Small intestine (tissue), 7 donors: Measurements from ENCODE around the gene IL16. TPM values are rescaled to one million over a fixed set of nuclear protein-coding genes. Genes with fewer than 3 reads are reported as not detected.

Experiments used
- DNase-seq, 2 donors: peaks; one replicate each; pipeline versions ENCODE4 v3.0.0 to v3.0.0-alpha.2; 2013
- FAIRE-seq: peaks from 2 replicates; lab custom pipeline; 2012; peaks lifted over from hg19 to GRCh38; lab: Jason Lieb, UNC
- H3K27ac ChIP-seq, 3 donors: one replicate each; pipeline ENCODE4 v1.5.1; 2013; ENCODE audit warnings: low read length in 2 of 3, mild to moderate bottlenecking in 2 of 3, control low read depth in 1 of 3, inconsistent platforms in 1 of 3, low read depth in 1 of 3, moderate library complexity in 1 of 3
- H3K27me3 ChIP-seq, 3 donors: one replicate each; pipeline ENCODE4 v1.6.1; 2013; ENCODE audit warnings: low read length in 3 of 3, inconsistent platforms in 1 of 3; ENCODE audit not compliant: control insufficient read depth in 3 of 3, insufficient read depth in 3 of 3
- H3K36me3 ChIP-seq, 3 donors: one replicate each; pipeline ENCODE4 v1.6.1; 2013; ENCODE audit warnings: low read length in 3 of 3, inconsistent platforms in 1 of 3, low read depth in 1 of 3, mild to moderate bottlenecking in 1 of 3, moderate library complexity in 1 of 3; ENCODE audit not compliant: control insufficient read depth in 3 of 3, insufficient read depth in 2 of 3
- H3K4me1 ChIP-seq, 3 donors: one replicate each; pipeline ENCODE4 v1.6.1; 2013; ENCODE audit warnings: low read length in 2 of 3, inconsistent platforms in 1 of 3, low read depth in 1 of 3, mild to moderate bottlenecking in 1 of 3, moderate library complexity in 1 of 3; ENCODE audit not compliant: control insufficient read depth in 3 of 3, insufficient read depth in 2 of 3
- H3K4me3 ChIP-seq, 3 donors: one replicate each; pipeline ENCODE4 v1.5.1; 2013; ENCODE audit warnings: low read length in 3 of 3, control low read depth in 1 of 3, inconsistent platforms in 1 of 3, low read depth in 1 of 3, mild to moderate bottlenecking in 1 of 3, moderate library complexity in 1 of 3
- H3K9me3 ChIP-seq, 2 donors: one replicate each; pipeline ENCODE4 v1.6.1; 2013; ENCODE audit warnings: low read depth in 1 of 2, low read length in 1 of 2; ENCODE audit not compliant: control insufficient read depth in 2 of 2, insufficient read depth in 1 of 2
- WGBS, 3 donors: extraction: QIAGEN DNeasy Blood & Tissue Kit; methylation state at CpG; one replicate each; pipeline ENCODE4 v1.1.7; 2013; 5-methylcytosine and 5-hydroxymethylcytosine counted together
- polyA plus RNA-seq, 4 donors: library from polyadenylated mRNA; stranded (reverse) in 3 of 4; unstranded in 1 of 4; fragments of 200-250 nt in 3 of 4; fragments of 120-200 nt in 1 of 4; gene quantifications; one replicate each; pipeline versions ENCODE4 v1.2.1 to v1.2.3, GENCODE V29; 2013
- donor health status: healthy with polysubstance abuse.
- donor health status: control.
- donor health status: control.
- donor health status: Bipolar disorder and iron deficiency.
- donor health status: healthy.

The IL16 gene
- polyA plus RNA-seq, 4 donors: 1.8 to 9.7 (median 7.9) TPM

DNA sequence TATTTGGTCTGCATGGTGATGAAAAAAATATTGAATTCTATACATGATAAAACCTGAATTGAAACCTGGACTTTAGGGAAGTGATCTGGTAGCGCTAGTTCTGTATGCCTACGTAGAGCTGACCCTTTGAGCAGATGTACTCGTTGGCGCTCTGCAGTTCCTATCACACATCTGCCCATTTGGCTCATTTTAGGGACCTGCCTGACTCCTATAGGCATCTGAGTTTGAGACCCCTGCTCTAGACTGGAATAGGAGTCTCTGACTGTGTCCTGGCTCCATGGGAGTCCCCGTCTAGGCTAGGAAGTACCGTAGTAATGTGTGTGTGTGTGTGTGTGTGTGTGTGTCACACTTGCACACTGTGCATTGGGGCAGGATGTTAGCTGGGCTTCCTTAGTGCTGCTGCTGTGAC, 106.0 kb downstream of the IL16 start:
- H3K27me3 ChIP-seq: no peaks in the 10 kb centered on the region
- H3K36me3 ChIP-seq: peaks cover 0 to 15% (median 4%) of the 10 kb centered on the region in 3 donors
- DNase-seq: no peak
- WGBS, 3 donors: 67 to 90% (median 70%) methylated on average over 6 of the region's 6 CpGs
- no peak for FAIRE-seq
- H3K9me3 ChIP-seq: no peaks in the 10 kb centered on the region
- peak overlapping the region in 2 of 3 donors; percentile 12 to 69 for H3K27ac ChIP-seq
- H3K4me1 ChIP-seq: no peaks in the 10 kb centered on the region
- no peak overlapping the region for H3K4me3 ChIP-seq

- Histone ChIP-seq H3K27me3 (no peaks in the 10 kb centered on the region), H3K27ac (peak overlapping the region in 1 of 3 donors; percentile 33), H3K4me3 (no peak overlapping the region), H3K9me3 (no peaks in the 10 kb centered on the region), H3K4me1 (no peaks in the 10 kb centered on the region), H3K36me3 (peaks cover under 1 to 19% (median 4%) of the 10 kb centered on the region in 3 donors)
- WGBS, 3 donors: 71 to 81% (median 78%) methylated on average over 9 of the region's 9 CpGs
- DNase-seq: no peak
- no peak for FAIRE-seq
Measured at GRCh38 chr15:81303244-81304225, 106.9 kb downstream of the IL16 start.

DNA sequence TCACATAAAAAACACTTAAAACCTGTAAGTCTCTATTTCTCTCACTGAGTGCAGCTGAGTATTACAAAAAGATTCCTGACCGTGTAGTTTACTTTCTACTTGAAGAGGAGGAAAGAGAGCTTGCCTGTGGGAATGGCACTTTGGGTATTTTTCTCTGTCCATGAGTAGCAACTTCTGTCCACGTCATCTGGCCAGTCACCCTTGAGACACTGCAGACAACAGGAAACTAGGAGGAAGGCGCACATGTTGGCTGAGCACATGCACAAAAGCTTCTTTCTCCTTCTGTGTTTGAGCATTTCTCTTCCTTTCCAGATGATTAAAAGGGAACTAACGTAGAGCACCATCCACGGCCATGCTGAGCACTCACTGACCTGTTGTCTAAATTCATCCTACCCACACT, 107.5 kb downstream of the IL16 start:
- no peak overlapping the region for H3K4me3 ChIP-seq
- no peaks in the 10 kb centered on the region for H3K9me3 ChIP-seq
- no peaks in the 10 kb centered on the region for H3K27me3 ChIP-seq
- H3K4me1 ChIP-seq: no peaks in the 10 kb centered on the region
- peak overlapping the region in 1 of 3 donors; percentile 63 for H3K27ac ChIP-seq
- peaks cover 4 to 24% (median 4%) of the 10 kb centered on the region in 3 donors for H3K36me3 ChIP-seq
- DNase-seq (no peak), FAIRE-seq (no peak)
- WGBS, 3 donors: 54 to 72% (median 71%) methylated on average over 5 of the region's 5 CpGs

GRCh38 chr15:81308260-81308659, 111.6 kb downstream of the IL16 start:
- no peaks in the 10 kb centered on the region for H3K4me1 ChIP-seq
- peaks cover 4 to 45% (median 13%) of the 10 kb centered on the region in 3 donors for H3K36me3 ChIP-seq
- H3K27me3 ChIP-seq: no peaks in the 10 kb centered on the region
- no peaks in the 10 kb centered on the region for H3K9me3 ChIP-seq
- DNase-seq (no peak), FAIRE-seq (no peak)
- no peak overlapping the region for H3K4me3 ChIP-seq
- H3K27ac ChIP-seq: no peak overlapping the region
- WGBS, 3 donors: 81 to 91% (median 89%) methylated on average over 2 of the region's 2 CpGs

DNA sequence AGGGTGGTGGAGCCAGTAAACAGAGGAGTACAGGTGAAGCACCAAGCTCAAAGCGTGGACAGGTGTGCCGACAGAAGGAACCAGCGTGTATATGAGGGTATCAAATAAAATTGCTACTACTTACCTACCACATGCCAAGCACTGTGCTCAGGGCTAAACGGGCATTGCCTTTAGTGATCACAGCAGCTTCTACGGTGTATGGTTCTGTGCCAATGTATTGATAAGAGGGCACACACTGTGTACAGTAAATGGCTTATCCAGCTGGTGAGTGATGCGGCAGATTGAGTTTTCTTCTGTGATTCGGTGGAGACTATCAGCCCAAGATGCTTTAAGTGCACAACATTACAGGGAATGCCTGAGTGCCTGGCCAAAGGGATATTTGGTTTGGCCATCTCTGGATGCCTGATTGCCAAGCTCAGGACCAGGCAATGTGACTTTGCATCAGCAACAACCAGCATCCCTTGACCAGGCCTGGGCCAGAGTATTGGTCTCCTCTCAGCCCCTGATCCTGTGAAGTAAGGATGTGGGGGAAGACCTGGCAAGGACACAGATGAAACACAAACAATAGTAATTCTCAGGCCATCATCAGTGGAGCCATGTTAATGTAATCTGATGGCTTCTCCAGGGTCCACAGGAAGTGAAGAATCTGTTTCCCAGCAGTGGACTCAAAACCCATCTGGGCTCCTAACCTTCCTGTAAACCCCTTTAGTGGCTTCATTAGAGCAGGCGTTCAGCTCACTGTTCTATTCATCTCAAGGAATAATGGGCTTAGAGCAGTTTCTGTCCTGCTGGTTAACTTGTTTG, 113.2 kb downstream of the IL16 start:
- Histone ChIP-seq H3K4me3 (no peak overlapping the region), H3K36me3 (peaks cover 4 to 52% (median 13%) of the 10 kb centered on the region in 3 donors), H3K4me1 (no peaks in the 10 kb centered on the region), H3K9me3 (no peaks in the 10 kb centered on the region), H3K27ac (no peak overlapping the region), H3K27me3 (no peaks in the 10 kb centered on the region)
- WGBS, 3 donors: 87 to 94% (median 92%) methylated on average over 8 of the region's 8 CpGs
- DNase-seq (no peak), FAIRE-seq (no peak)

DNA sequence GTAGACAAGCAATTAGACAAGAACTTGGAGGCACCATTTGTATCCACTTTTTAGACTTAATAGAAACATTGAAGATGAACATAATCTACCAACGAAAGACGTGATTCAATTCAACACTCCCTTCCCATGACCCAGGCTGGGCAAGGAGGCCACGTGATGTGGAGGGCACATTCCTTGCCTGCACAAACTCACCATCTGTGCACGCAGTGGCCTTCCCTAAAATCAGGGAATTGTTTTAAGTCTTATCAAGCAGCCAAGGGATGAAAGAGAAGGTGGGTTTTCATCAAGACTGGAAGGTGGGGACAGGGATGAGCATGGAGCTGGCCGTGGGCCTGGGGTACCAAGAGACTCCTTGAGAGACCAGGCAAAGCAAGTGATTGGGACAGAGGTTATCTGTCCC, 113.8 kb downstream of the IL16 start:
- Histone ChIP-seq H3K27ac (no peak overlapping the region), H3K36me3 (peaks cover 4 to 57% (median 13%) of the 10 kb centered on the region in 3 donors), H3K9me3 (no peaks in the 10 kb centered on the region), H3K4me3 (no peak overlapping the region), H3K27me3 (no peaks in the 10 kb centered on the region), H3K4me1 (no peaks in the 10 kb centered on the region)
- 95 to 97% (median 97%) methylated on average over 5 of the region's 5 CpGs for WGBS, 3 donors
- DNase-seq (no peak), FAIRE-seq (no peak)

DNA sequence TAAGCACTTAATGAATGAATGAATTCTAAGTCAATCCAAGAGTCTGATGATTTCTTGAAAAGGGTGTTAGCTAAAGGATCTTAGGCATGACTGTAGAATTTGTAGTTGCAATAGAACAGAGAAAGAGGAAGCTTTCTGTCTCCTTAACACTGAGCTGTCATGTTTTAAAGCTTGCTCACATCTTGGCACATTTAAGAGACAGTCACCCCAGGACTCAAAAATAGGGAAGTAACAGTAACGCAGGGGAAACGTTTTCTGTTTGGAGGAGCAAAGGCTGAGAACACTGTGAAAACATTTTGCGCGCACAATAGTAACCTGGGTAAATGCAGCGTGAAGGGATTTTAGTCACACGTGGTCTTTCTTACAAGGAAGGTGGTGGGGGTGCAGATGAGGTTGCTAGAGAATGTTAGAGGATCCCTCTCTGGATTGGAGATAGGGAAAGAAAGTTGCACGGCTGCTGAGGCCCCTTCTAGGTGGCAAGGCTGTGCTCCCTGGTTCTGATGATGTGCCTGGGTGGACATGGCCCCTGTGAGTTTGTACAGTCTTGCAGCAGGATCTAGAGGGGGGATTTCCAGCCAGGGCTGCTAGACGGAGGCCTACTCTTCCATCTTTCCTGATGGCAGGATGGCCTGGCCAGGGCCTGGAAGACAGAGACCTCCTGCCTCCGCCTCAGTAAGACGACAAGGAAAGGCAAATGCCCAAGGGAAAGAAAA, 115.2 kb downstream of the IL16 start:
- Histone ChIP-seq H3K4me1 (no peaks in the 10 kb centered on the region), H3K27ac (peak overlapping the region in 1 of 3 donors; percentile 77), H3K36me3 (peaks cover 4 to 61% (median 15%) of the 10 kb centered on the region in 3 donors), H3K4me3 (no peak overlapping the region), H3K27me3 (no peaks in the 10 kb centered on the region), H3K9me3 (no peaks in the 10 kb centered on the region)
- WGBS, 3 donors: 79 to 94% (median 89%) methylated on average over 10 of the region's 10 CpGs
- FAIRE-seq (no peak), DNase-seq (no peak)
